A549 (cell line): ENCODE results near the gene ADK. TPM values are rescaled to one million over a fixed set of nuclear protein-coding genes. Genes with fewer than 3 reads are reported as not detected.

Experiments used
- ATAC-seq, 2 experiments: fragments of 200-7000 bp in 1 of 2; fragments of >200 bp in 1 of 2; cut with Nextera tagmentation in 1 of 2; cut with Tn5 transposase in 1 of 2; 3 replicates each; pipeline versions ENCODE4 v1.8.0 to v1.9.1; 2018 to 2020; ENCODE audit warnings: mild to moderate bottlenecking in 1 of 2, moderate library complexity in 1 of 2
- CTCF ChIA-PET: fragments of 300-600 bp; sonication (Branson Sonifier 250); formaldehyde crosslinking; extraction: SDS; loops from one replicate; lab custom pipeline; 2021; ENCODE audit warnings: antibody characterized with exemption, inconsistent platforms; lab: Yijun Ruan, JAX
- POLR2A ChIA-PET: fragments of 350-600 bp; formaldehyde crosslinking; extraction: SDS; loops from one replicate; lab custom pipeline; 2021; ENCODE audit warnings: antibody characterized with exemption, inconsistent platforms; lab: Yijun Ruan, JAX
- DNase-seq, 2 experiments: peaks; one replicate each; pipeline versions ENCODE4 v3.0.0 to v3.0.0-alpha.2; 2011 to 2016; ENCODE audit warnings: low read depth in 1 of 2, low spot score in 1 of 2
- FAIRE-seq: peaks from 2 replicates; lab custom pipeline; 2011; peaks lifted over from hg19 to GRCh38; lab: Jason Lieb, UNC
- H3K27ac ChIP-seq, 2 experiments: fragments of >200 bp; sonication (Bioruptor Twin); formaldehyde crosslinking; 3 replicates each; pipeline ENCODE4 v1.5.1; 2016 to 2017
- H3K4me1 ChIP-seq: fragments of >200 bp; sonication (Bioruptor Twin); formaldehyde crosslinking; 3 replicates; pipeline ENCODE4 v1.6.1; 2016
- H3K4me2 ChIP-seq: fragments of >200 bp; sonication (Bioruptor Twin); formaldehyde crosslinking; 3 replicates; pipeline ENCODE4 v1.6.1; 2016
- H3K4me3 ChIP-seq: fragments of >200 bp; sonication (Bioruptor Twin); formaldehyde crosslinking; 3 replicates; pipeline ENCODE4 v1.5.1; 2016
- H3K9me3 ChIP-seq: fragments of >200 bp; sonication (Bioruptor Twin); formaldehyde crosslinking; 3 replicates; pipeline ENCODE4 v1.6.1; 2016
- ATOH8 ChIP-seq: fragments of 250-450 bp; sonication (Bioruptor Pico); IDR thresholded peaks from 2 replicates; pipeline ENCODE4 v1.5.0; 2020; ENCODE audit warnings: low read depth, mild to moderate bottlenecking, moderate library complexity
- BCL3 ChIP-seq: fragments of >200 bp; sonication (Bioruptor Twin); formaldehyde crosslinking; IDR thresholded peaks from 3 replicates; pipeline ENCODE4 v1.6.1; 2016
- BHLHE40 ChIP-seq: IDR thresholded peaks from 2 replicates; pipeline ENCODE4 v1.6.1; 2012; ENCODE audit warnings: low read depth, low read length, inconsistent platforms
- CBX2 ChIP-seq: fragments of 200-600 bp; sonication (generic); IDR thresholded peaks from 2 replicates; pipeline ENCODE4 v1.6.1; 2016; ENCODE audit warnings: low read depth, mild to moderate bottlenecking, borderline replicate concordance
- CBX8 ChIP-seq: fragments of 200-600 bp; sonication (generic); IDR thresholded peaks from 2 replicates; pipeline ENCODE4 v1.6.1; 2016
- CHD4 ChIP-seq: fragments of 200-600 bp; sonication (generic); IDR thresholded peaks from 2 replicates; pipeline ENCODE4 v1.6.1; 2016; ENCODE audit warnings: antibody characterized with exemption, mild to moderate bottlenecking, borderline replicate concordance
- CTCF ChIP-seq: fragments of >200 bp; sonication (Bioruptor Twin); formaldehyde crosslinking; IDR thresholded peaks from 3 replicates; pipeline ENCODE4 v1.5.1; 2016
- EHF ChIP-seq: fragments of 250-450 bp; sonication (Bioruptor Pico); IDR thresholded peaks from 2 replicates; pipeline ENCODE4 v1.5.0; 2020; ENCODE audit warnings: mild to moderate bottlenecking
- ELK1 ChIP-seq: fragments of 150-350 bp; IDR thresholded peaks from 2 replicates; pipeline ENCODE4 v1.6.1; 2014; ENCODE audit warnings: low read depth, mild to moderate bottlenecking, low read length
- EP300 ChIP-seq, 2 experiments: fragments of >200 bp; sonication (Bioruptor Twin); formaldehyde crosslinking; IDR thresholded peaks; 2 replicates in 1 of 2; 3 replicates in 1 of 2; pipeline ENCODE4 v1.6.1; 2016 to 2017
- ESRRA ChIP-seq: fragments of 150-350 bp; IDR thresholded peaks from 2 replicates; pipeline ENCODE4 v1.6.1; 2014; ENCODE audit warnings: mild to moderate bottlenecking, low read length, borderline replicate concordance
- FOSL2 ChIP-seq, 2 experiments: fragments of 450-650 bp in 1 of 2; fragments of >200 bp in 1 of 2; sonication (Bioruptor Twin) in 1 of 2; formaldehyde crosslinking; IDR thresholded peaks; 2 replicates each; pipeline versions ENCODE4 v1.5.0 to v1.6.1; 2016 to 2020; ENCODE audit warnings: mild to moderate bottlenecking in 1 of 2, moderate library complexity in 1 of 2
- HES2 ChIP-seq: fragments of >200 bp; sonication (Bioruptor Twin); formaldehyde crosslinking; IDR thresholded peaks from 2 replicates; pipeline ENCODE4 v1.6.1; 2016
- HOXB13 ChIP-seq: fragments of 250-450 bp; sonication (Bioruptor Pico); IDR thresholded peaks from 2 replicates; pipeline ENCODE4 v1.5.0; 2020; ENCODE audit warnings: low read depth, mild to moderate bottlenecking, moderate library complexity
- JUN ChIP-seq, 2 experiments: fragments of >200 bp; sonication (Bioruptor Twin); formaldehyde crosslinking; IDR thresholded peaks; 2 replicates in 1 of 2; 3 replicates in 1 of 2; pipeline ENCODE4 v1.6.1; 2016 to 2017
- JUNB ChIP-seq: fragments of >200 bp; sonication (Bioruptor Twin); formaldehyde crosslinking; IDR thresholded peaks from 2 replicates; pipeline ENCODE4 v1.6.1; 2016
- KDM5A ChIP-seq: fragments of 200-600 bp; sonication (generic); IDR thresholded peaks from 2 replicates; pipeline ENCODE4 v1.6.1; 2016; ENCODE audit warnings: antibody characterized with exemption, mild to moderate bottlenecking
- MAFK ChIP-seq: fragments of 450-650 bp; IDR thresholded peaks from 2 replicates; pipeline ENCODE4 v1.6.1; 2014; ENCODE audit not compliant: partially characterized antibody
- MAX ChIP-seq: IDR thresholded peaks from 2 replicates; pipeline ENCODE4 v1.6.1; 2012
- MAZ ChIP-seq: fragments of 150-350 bp; IDR thresholded peaks from 2 replicates; pipeline ENCODE4 v1.6.1; 2014; ENCODE audit warnings: antibody characterized with exemption, low read depth, low read length, borderline replicate concordance
- MYC ChIP-seq: IDR thresholded peaks from 2 replicates; pipeline ENCODE4 v1.6.1; 2012; ENCODE audit warnings: mild to moderate bottlenecking, inconsistent platforms, low read length, improper control_type of control experiment, borderline replicate concordance
- NPAS2 ChIP-seq: fragments of 250-450 bp; sonication (Bioruptor Pico); IDR thresholded peaks from 2 replicates; pipeline ENCODE4 v1.8.0; 2022; ENCODE audit warnings: mild to moderate bottlenecking, moderate library complexity, borderline replicate concordance
- NR3C1 ChIP-seq: fragments of >200 bp; sonication (Bioruptor Twin); formaldehyde crosslinking; IDR thresholded peaks from 3 replicates; pipeline ENCODE4 v1.6.1; 2017
- POLR2A ChIP-seq: IDR thresholded peaks from 2 replicates; pipeline ENCODE4 v1.6.1; 2012; ENCODE audit warnings: mild to moderate bottlenecking, low read length
- RARB ChIP-seq: fragments of 250-450 bp; sonication (Bioruptor Pico); IDR thresholded peaks from 2 replicates; pipeline ENCODE4 v1.8.0; 2021; ENCODE audit warnings: mild to moderate bottlenecking, moderate library complexity
- RCOR1 ChIP-seq: fragments of 150-350 bp; IDR thresholded peaks from 2 replicates; pipeline ENCODE4 v1.6.1; 2014; ENCODE audit warnings: antibody characterized with exemption, low read length, low read depth
- RNF2 ChIP-seq: fragments of 200-600 bp; sonication (generic); IDR thresholded peaks from 2 replicates; pipeline ENCODE4 v1.6.1; 2016; ENCODE audit warnings: low read depth, mild to moderate bottlenecking, antibody characterized with exemption, moderate library complexity, borderline replicate concordance
- TP53 ChIP-seq: fragments of 250-450 bp; sonication (Bioruptor Pico); IDR thresholded peaks from 2 replicates; pipeline ENCODE4 v1.5.0; 2021; ENCODE audit warnings: mild to moderate bottlenecking, moderate library complexity
- ZC3H11A ChIP-seq: fragments of 450-650 bp; IDR thresholded peaks from 2 replicates; pipeline ENCODE4 v1.6.1; 2014; ENCODE audit warnings: antibody characterized with exemption, mild to moderate bottlenecking
- ZFP36 ChIP-seq: fragments of 450-650 bp; IDR thresholded peaks from 2 replicates; pipeline ENCODE4 v1.6.1; 2014; ENCODE audit warnings: borderline replicate concordance; ENCODE audit not compliant: partially characterized antibody
- WGBS: methylation state at CpG from one replicate; pipeline ENCODE4 v1.1.6; 2017; ENCODE audit errors: missing lambda C conversion rate; 5-methylcytosine and 5-hydroxymethylcytosine counted together
- polyA plus RNA-seq, 4 experiments: library from polyadenylated mRNA; depleted of rRNA in 3 of 4; stranded (reverse); fragments of >200 nt; fragmentation: RNase III in 1 of 4; extraction: RNeasy Plus Mini Kit Qiagen cat#74134 plus additional on column Dnase treatment in 1 of 4; gene quantifications; 2 replicates in 3 of 4; 3 replicates in 1 of 4; pipeline ENCODE4 v1.2.3, GENCODE V29; 2011 to 2017

ADK gene
- polyA plus RNA-seq, 2 of the 4 experiments (the other 2 are of a cell fraction): 35.8 to 40.7 TPM

- TF ChIP-seq RCOR1 (no peak), JUNB (no peak), CBX2 (no peak), HOXB13 (CRISPR knock-in tag) (no peak)
These were observed 391.1 kb downstream of the ADK start (continued) for GRCh38 chr10:74542077-74542476.

- TF ChIP-seq RNF2: no peak
- TF ChIP-seq TP53 (CRISPR knock-in tag): no peak
- TF ChIP-seq EHF (CRISPR knock-in tag): no peak
- TF ChIP-seq MYC: no peak
- TF ChIP-seq CTCF: no peak
- TF ChIP-seq CHD4: no peak
- no peak for TF ChIP-seq RARB (CRISPR knock-in tag)
- no peak for TF ChIP-seq MAZ
- TF ChIP-seq BCL3: no peak
- no peak for TF ChIP-seq RCOR1
- no peak for TF ChIP-seq EP300 (IDR thresholded peaks at IDR 0.05)
- TF ChIP-seq MAX: no peak
- no peak for TF ChIP-seq JUN (IDR thresholded peaks at IDR 0.05)
- no peak for TF ChIP-seq NPAS2 (CRISPR knock-in tag)
- no peak for TF ChIP-seq KDM5A
- TF ChIP-seq ZC3H11A: no peak
- no peak for TF ChIP-seq CBX8
- TF ChIP-seq POLR2A: no peak
- no peak for TF ChIP-seq NR3C1
- no peak for TF ChIP-seq MAFK
These were observed 392.3 kb downstream of the ADK start for GRCh38 chr10:74543276-74543675.

GRCh38 chr10:74544106-74544505 lies 393.1 kb downstream of the ADK start:
- CTCF ChIA-PET: no interaction called here
- no peak for DNase-seq
- Histone ChIP-seq H3K27ac (no peak overlapping the region), H3K4me1 (peaks cover 10% of the 10 kb centered on the region), H3K4me2 (no peak overlapping the region), H3K4me3 (no peak overlapping the region), H3K9me3 (no peaks in the 10 kb centered on the region)
- FAIRE-seq: no peak
- TF ChIP-seq NPAS2 (CRISPR knock-in tag) (no peak), BHLHE40 (no peak), ATOH8 (CRISPR knock-in tag) (no peak), ELK1 (no peak), FOSL2 (IDR thresholded peaks at IDR 0.05) (no peak), FOSL2 (CRISPR knock-in tag; IDR thresholded peaks at IDR 0.05) (no peak), HES2 (no peak), ESRRA (no peak), ZFP36 (no peak)
- ATAC-seq: no peak
- POLR2A ChIA-PET: no interaction called here
- 98% methylated on average over 2 of the region's 2 CpGs for whole genome bisulfite sequencing

More at GRCh38 chr10:74543276-74543675, 392.3 kb downstream of the ADK start:
- ATAC-seq (no peak), FAIRE-seq (no peak), DNase-seq (no peak)
- no peak overlapping the region for H3K27ac ChIP-seq
- H3K4me2 ChIP-seq: no peak overlapping the region
- 62% methylated on average over 1 of the region's 1 CpG for WGBS
- H3K4me1 ChIP-seq: peaks cover 1% of the 10 kb centered on the region; the same call in 2 of the 3 replicates
- no peak overlapping the region for H3K4me3 ChIP-seq
- H3K9me3 ChIP-seq: no peaks in the 10 kb centered on the region
- CTCF ChIA-PET: no interaction called here
- POLR2A ChIA-PET: no interaction called here
